Neutrophil (primary cell): Measurements from ENCODE around the gene ALX1.

Experiments used
- H3K27ac ChIP-seq: fragments of 200-600 bp; sonication (generic); 2 replicates; pipeline ENCODE4 v1.5.1; 2016; ENCODE audit warnings: mild to moderate bottlenecking, moderate library complexity
- H3K27me3 ChIP-seq: fragments of 200-600 bp; sonication (generic); 2 replicates; pipeline ENCODE4 v1.6.0; 2016; ENCODE audit warnings: mild to moderate bottlenecking
- H3K36me3 ChIP-seq: fragments of 200-600 bp; sonication (generic); 2 replicates; pipeline ENCODE4 v1.5.1; 2017
- H3K4me1 ChIP-seq, 2 experiments: fragments of 200-600 bp in 1 of 2; sonication (generic) in 1 of 2; 1 replicate in 1 of 2; 2 replicates in 1 of 2; pipeline versions ENCODE4 v1.5.1 to v1.6.1; 2013 to 2016; ENCODE audit warnings: low read depth in 1 of 2, low read length in 1 of 2, mild to moderate bottlenecking in 1 of 2, moderate library complexity in 1 of 2; ENCODE audit not compliant: control insufficient read depth in 1 of 2, insufficient read depth in 1 of 2
- H3K4me3 ChIP-seq, 2 experiments: fragments of 200-600 bp in 1 of 2; sonication (generic) in 1 of 2; 1 replicate in 1 of 2; 2 replicates in 1 of 2; pipeline ENCODE4 v1.5.1; 2013 to 2016; ENCODE audit warnings: low read depth in 1 of 2, low read length in 1 of 2, mild to moderate bottlenecking in 1 of 2, moderate library complexity in 1 of 2
- H3K9me3 ChIP-seq: fragments of 200-600 bp; sonication (generic); 2 replicates; pipeline ENCODE4 v1.5.1; 2016
- TF ChIP-seq, protein P1 (sequence below): fragments of 200-600 bp; sonication (generic); IDR thresholded peaks from 2 replicates; pipeline ENCODE4 v1.5.1; 2016; ENCODE audit warnings: antibody characterized with exemption

The ALX1 gene

DNA sequence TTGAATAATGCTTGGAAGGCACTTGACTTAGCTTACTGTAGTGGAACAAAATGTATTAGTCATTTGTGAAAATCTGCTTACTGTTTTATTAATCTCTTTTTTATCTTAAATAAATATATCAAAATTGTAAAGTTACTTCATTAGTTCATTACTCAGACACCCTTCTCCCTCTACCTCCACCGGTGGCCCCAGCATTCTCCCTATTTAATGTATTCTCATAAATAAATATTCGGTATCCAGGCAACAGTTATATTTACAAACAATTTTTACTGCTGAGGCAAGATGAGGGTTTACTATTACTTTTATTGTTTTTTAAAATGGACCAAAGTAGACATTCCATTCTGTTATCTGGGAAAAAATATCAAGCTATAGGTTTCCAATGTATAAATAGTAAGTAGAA, 19.6 kb upstream of the ALX1 start:
- H3K27me3 ChIP-seq = no peaks in the 10 kb centered on the region
- no peak overlapping the region for H3K4me3 ChIP-seq
- H3K36me3 ChIP-seq = no peaks in the 10 kb centered on the region
- TF ChIP-seq, protein P1, sequence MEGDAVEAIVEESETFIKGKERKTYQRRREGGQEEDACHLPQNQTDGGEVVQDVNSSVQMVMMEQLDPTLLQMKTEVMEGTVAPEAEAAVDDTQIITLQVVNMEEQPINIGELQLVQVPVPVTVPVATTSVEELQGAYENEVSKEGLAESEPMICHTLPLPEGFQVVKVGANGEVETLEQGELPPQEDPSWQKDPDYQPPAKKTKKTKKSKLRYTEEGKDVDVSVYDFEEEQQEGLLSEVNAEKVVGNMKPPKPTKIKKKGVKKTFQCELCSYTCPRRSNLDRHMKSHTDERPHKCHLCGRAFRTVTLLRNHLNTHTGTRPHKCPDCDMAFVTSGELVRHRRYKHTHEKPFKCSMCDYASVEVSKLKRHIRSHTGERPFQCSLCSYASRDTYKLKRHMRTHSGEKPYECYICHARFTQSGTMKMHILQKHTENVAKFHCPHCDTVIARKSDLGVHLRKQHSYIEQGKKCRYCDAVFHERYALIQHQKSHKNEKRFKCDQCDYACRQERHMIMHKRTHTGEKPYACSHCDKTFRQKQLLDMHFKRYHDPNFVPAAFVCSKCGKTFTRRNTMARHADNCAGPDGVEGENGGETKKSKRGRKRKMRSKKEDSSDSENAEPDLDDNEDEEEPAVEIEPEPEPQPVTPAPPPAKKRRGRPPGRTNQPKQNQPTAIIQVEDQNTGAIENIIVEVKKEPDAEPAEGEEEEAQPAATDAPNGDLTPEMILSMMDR = no peak
- H3K9me3 ChIP-seq = no peaks in the 10 kb centered on the region
- H3K4me1 ChIP-seq = no peaks in the 10 kb centered on the region
- no peak overlapping the region for H3K27ac ChIP-seq

DNA sequence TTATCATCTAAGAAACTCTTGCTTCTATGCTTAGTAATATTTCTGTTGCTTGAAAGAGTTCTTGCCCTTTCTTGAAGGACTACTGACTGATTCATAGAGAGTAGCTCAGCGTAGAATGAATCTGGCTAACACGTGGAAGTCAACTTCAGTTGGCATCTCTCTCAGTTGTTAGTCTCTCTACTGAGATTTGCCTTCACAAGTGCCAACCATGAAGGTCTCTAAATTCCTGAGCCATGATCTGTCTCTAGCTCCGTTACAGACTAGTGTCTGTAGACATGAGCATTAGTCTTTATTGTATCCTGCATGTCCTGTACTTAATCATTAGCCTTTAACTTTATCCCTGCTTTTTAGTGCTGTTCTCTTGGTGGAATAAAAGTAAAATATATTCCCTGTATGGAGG, 19.1 kb upstream of the ALX1 start:
- Histone ChIP-seq H3K27ac (no peak overlapping the region), H3K36me3 (no peaks in the 10 kb centered on the region), H3K4me1 (no peaks in the 10 kb centered on the region), H3K27me3 (no peaks in the 10 kb centered on the region), H3K9me3 (no peaks in the 10 kb centered on the region), H3K4me3 (no peak overlapping the region)
- TF ChIP-seq, protein P1 = no peak

DNA sequence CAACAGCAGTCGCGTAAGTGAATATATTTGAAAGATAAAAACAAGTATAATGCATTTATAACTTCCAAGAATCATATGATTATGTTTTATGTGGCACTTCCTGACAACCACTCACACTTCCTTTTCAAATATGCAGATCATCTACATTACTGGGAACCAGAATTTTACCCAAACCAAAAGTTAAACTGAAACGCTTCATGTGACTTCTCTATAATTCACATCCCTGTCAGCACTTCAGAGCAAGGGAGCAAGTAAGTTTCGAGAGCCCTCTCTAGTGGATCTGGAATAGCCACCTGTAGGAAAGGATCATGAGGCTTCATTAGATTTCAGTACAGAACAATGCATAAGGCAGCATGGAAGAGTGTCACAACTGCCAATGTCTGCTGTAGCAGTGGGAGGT, 13.7 kb upstream of the ALX1 start:
- Histone ChIP-seq H3K27me3 (no peaks in the 10 kb centered on the region), H3K4me1 (no peaks in the 10 kb centered on the region), H3K4me3 (no peak overlapping the region), H3K9me3 (no peaks in the 10 kb centered on the region), H3K27ac (no peak overlapping the region), H3K36me3 (no peaks in the 10 kb centered on the region)
- TF ChIP-seq, protein P1 = no peak

DNA sequence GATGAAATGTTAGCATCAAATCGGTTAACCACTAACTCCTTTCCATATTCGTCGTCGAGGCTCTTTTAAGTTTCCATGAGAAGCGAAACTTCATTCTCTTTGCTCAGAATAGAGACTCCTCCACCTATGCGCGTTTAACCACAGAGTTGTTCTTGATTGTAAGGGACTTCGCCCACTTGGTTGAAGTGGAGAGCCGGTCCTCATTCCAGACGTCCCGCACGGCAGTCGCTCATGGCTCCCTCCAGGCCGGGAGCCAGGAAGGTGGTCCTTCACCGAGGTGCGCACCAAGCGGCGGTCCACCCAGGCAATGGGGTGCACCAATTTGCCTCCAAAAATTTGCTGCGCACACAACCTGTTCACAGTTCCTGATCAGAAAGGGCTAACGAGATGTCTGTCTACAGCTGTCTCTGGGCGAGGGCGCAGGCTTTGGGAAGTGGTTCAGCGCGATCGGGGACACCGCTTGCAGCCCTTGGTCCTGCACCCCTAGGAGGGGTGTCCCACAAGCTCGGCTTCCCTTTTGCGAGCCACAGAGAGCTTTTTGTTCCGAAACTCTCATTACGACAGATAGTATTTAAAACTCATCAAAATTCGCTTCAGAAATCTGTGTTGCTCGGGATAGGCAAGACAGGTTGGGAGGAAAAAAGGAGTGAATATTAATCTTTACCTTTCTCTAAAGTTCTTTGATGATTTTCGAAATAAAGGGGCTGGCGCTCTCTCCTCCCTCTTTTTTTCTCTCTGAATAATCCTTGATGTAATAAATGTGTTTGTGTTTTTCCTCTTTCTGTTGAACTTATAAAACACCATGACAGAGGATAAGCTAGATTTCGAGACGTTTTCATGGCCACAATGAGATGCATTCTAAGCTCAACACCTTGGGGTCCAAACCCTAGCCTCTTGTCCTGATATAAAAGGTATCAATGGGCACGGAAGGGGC, 6.4 kb upstream of the ALX1 start:
- peaks cover 71% of the 10 kb centered on the region for H3K27me3 ChIP-seq
- no peaks in the 10 kb centered on the region for H3K9me3 ChIP-seq
- TF ChIP-seq, protein P1 = no peak
- H3K27ac ChIP-seq = no peak overlapping the region
- no peak overlapping the region for H3K4me3 ChIP-seq
- no peaks in the 10 kb centered on the region for H3K36me3 ChIP-seq
- H3K4me1 ChIP-seq = no peaks in the 10 kb centered on the region

DNA sequence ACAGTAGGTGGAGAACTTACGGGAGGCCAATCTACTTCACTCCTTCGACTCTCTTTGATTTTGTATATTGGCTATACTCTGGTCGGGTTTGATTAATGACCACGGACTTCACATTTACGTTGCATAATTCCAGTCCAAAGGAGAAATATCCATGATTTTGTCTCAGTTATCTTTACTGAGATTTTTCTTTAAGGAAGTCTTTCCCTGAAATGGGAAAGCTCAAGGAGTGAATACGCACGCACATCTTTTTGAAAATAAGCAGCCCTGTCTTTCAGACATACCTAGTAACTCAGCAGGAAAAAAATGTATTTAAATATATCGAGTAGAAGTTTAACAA, 5.7 kb upstream of the ALX1 start:
- TF ChIP-seq, protein P1 = no peak
- Histone ChIP-seq H3K27me3 (peaks cover 77% of the 10 kb centered on the region), H3K4me1 (no peaks in the 10 kb centered on the region), H3K36me3 (no peaks in the 10 kb centered on the region), H3K4me3 (no peak overlapping the region), H3K27ac (no peak overlapping the region), H3K9me3 (no peaks in the 10 kb centered on the region)
